Dedifferentiated amniotic fluid mesenchymal stem cell (primary cell): Measurements from ENCODE around the gene HYOU1.
"Not testable (repeated sequence)": the region's sequence is repeated elsewhere in the genome, so short reads cannot be mapped to it uniquely, and the experiment has no call there.

ENCODE experiments used
- DNase-seq: peaks from one replicate; pipeline ENCODE4 v3.0.0-alpha.2; 2016; ENCODE audit errors: extremely low spot score

The HYOU1 gene

GRCh38 chr11:119087747-119088241 lies 30.8 kb upstream of the HYOU1 start:
- no peak for DNase-seq

- no peak for DNase-seq
These were observed 30.1 kb upstream of the HYOU1 start for GRCh38 chr11:119087123-119087522.

GRCh38 chr11:119085437-119085847 lies 28.4 kb upstream of the HYOU1 start:
- no peak for DNase-seq

GRCh38 chr11:119084663-119085436 lies 27.8 kb upstream of the HYOU1 start, which contains the start of gene HMBS:
TSS of gene HMBS (plus strand) at chr11:119084881. CDS start at chr11:119085034, 153 bp downstream.
- DNase-seq: peak; percentile 89

GRCh38 chr11:119081682-119082260 lies 24.8 kb upstream of the HYOU1 start:
- DNase-seq: no peak

- no peak for DNase-seq
These were observed 21.8 kb upstream of the HYOU1 start for GRCh38 chr11:119078675-119079420.

- no peak for DNase-seq
These were observed 20.8 kb upstream of the HYOU1 start for GRCh38 chr11:119077839-119078238.

GRCh38 chr11:119067371-119068222 lies 10.6 kb upstream of the HYOU1 start, which contains the start of gene VPS11:
TSS of gene VPS11 (plus strand) at chr11:119067818. CDS start at chr11:119067824, 6 bp downstream.
- DNase-seq: peak; percentile 95

- DNase-seq: no peak
These were observed 8.4 kb upstream of the HYOU1 start for GRCh38 chr11:119065369-119065768.

GRCh38 chr11:119062779-119063178 lies 5.8 kb upstream of the HYOU1 start:
- DNase-seq: peak; percentile 57

GRCh38 chr11:119061256-119061655 lies 4.3 kb upstream of the HYOU1 start:
- DNase-seq: no peak

GRCh38 chr11:119059128-119059527 lies 2.1 kb upstream of the HYOU1 start:
- DNase-seq: not testable (repeated sequence)

GRCh38 chr11:119056421-119056999 lies 495 bp downstream of the HYOU1 start:
- no peak for DNase-seq

GRCh38 chr11:119055901-119056300 lies 1.1 kb downstream of the HYOU1 start:
- no peak for DNase-seq

- no peak for DNase-seq
These were observed 2.6 kb downstream of the HYOU1 start for GRCh38 chr11:119054418-119054817.

- DNase-seq: no peak
These were observed 4.7 kb downstream of the HYOU1 start for GRCh38 chr11:119052163-119052814.

GRCh38 chr11:119051440-119052162 lies 5.4 kb downstream of the HYOU1 start:
- DNase-seq: no peak

GRCh38 chr11:119049081-119049480 lies 7.9 kb downstream of the HYOU1 start:
- DNase-seq: no peak

- DNase-seq: no peak
These were observed 8.4 kb downstream of the HYOU1 start for GRCh38 chr11:119048644-119049043.

- DNase-seq: no peak
These were observed 9.8 kb downstream of the HYOU1 start for GRCh38 chr11:119047205-119047604.
